ENCODE results near the gene PRR4.

PRR4 gene

DNA sequence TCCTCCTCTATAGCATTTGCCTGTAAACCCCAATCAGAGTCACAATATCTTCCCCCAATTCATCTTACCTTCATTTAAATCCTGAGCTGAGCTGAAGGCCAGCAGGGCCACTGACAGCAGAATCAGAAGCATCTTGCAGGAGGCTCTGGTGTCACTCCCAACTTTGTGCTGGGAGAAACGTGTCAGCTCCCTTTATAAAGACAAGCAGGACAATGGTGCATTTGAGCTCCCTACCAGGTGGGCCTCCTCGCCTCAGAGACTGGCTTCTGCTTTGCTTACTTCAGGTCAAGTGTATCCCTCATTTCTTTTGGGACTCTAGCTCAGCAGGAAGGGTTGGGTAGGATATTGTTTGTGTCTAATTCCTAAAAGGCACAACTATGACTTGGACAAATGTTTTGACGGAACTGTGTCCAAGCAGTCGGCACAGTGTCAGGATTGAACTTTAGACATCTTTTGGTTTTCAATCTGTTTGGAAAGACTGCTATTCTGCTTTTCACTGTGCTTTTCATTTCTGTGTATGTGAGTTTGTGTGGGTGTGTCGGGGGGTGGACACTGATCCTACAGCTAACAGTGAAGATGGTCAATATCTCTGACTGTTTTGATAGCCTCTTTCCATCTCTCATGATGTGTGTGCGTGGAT, 34.9 kb upstream of the PRR4 start, which contains the start of gene PRH1:
Gene PRH1 (minus strand): TSS at position 170 of the 640 bp plus-strand sequence. CDS start 38 bp downstream, at position 132.
- H3K9me3 ChIP-seq (ENCODE audit: insufficient read depth, low read length) = no peaks in the 10 kb centered on the region
- no peaks in the 10 kb centered on the region for H3K27me3 ChIP-seq (ENCODE audit: low read depth, low read length)
- H3K4me2 ChIP-seq (ENCODE audit: low read length) = no peak within 1 kb of the TSS
- H3K4me1 ChIP-seq (ENCODE audit: low read length) = no peaks in the 10 kb centered on the region
- no peak within 1 kb of the TSS for H2AFZ ChIP-seq (ENCODE audit: low read depth, low read length)
- no peak within 1 kb of the TSS for H3K27ac ChIP-seq (ENCODE audit: low read length)
- H3K4me3 ChIP-seq (ENCODE audit: low read length) = no peak within 1 kb of the TSS
- TF ChIP-seq, protein P1, sequence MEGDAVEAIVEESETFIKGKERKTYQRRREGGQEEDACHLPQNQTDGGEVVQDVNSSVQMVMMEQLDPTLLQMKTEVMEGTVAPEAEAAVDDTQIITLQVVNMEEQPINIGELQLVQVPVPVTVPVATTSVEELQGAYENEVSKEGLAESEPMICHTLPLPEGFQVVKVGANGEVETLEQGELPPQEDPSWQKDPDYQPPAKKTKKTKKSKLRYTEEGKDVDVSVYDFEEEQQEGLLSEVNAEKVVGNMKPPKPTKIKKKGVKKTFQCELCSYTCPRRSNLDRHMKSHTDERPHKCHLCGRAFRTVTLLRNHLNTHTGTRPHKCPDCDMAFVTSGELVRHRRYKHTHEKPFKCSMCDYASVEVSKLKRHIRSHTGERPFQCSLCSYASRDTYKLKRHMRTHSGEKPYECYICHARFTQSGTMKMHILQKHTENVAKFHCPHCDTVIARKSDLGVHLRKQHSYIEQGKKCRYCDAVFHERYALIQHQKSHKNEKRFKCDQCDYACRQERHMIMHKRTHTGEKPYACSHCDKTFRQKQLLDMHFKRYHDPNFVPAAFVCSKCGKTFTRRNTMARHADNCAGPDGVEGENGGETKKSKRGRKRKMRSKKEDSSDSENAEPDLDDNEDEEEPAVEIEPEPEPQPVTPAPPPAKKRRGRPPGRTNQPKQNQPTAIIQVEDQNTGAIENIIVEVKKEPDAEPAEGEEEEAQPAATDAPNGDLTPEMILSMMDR (IDR thresholded peaks at IDR 0.05; ENCODE audit: low read depth, low read length) = no peak
- TF ChIP-seq EZH2phosphoT487 (IDR thresholded peaks at IDR 0.05; ENCODE audit: low read depth) = no peak
- H3K79me2 ChIP-seq (ENCODE audit: low read length) = no peaks in the 10 kb centered on the region
- no peaks in the 10 kb centered on the region for H4K20me1 ChIP-seq (ENCODE audit: insufficient read depth, low read length)
- no peak within 1 kb of the TSS for H3K9ac ChIP-seq (ENCODE audit: low read length)
- no peaks in the 10 kb centered on the region for H3K36me3 ChIP-seq (replicated peaks; ENCODE audit: low read depth, low read length)

DNA sequence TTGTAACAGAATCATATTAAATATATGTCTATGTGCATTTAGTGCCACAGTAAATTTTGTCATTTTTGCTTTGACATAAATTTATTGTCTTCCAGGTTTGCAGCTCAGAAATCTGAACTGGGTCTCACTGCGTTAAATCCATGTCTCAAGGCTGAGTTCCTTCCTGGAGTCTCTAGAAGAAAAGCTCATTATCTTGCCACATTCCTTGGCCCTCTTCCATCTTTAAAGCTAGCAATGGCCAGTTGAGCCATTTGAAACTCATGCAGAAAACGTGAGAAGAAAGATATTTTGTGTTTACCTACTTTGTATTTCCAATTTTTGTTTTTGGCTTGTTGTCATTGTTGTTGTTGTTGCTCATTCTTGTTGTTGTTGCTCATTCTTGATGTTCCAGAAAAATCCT, 24.1 kb upstream of the PRR4 start:
- H3K9ac ChIP-seq (ENCODE audit: low read length) = no peak overlapping the region
- H3K4me1 ChIP-seq (ENCODE audit: low read length) = no peaks in the 10 kb centered on the region
- H3K79me2 ChIP-seq (ENCODE audit: low read length) = no peaks in the 10 kb centered on the region

DNA sequence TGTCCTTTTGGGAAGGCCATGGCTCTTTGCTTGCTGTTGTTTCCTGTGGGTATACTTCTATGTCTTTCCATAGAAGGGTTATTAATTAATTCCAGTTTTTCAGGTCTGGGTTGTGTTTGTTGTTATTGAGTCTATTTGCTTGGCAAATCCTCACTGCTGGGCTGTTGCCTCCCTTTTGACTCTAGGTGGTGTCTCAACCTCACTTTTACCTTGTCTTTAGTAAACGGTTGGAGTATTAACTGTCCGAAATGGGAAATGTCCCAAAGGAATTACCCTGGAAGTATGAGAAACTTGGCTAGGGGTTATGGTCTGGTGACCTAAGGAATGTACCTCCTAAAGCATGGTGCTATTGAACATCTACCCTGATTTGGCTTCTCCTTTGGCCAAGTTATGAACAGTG, 18.1 kb upstream of the PRR4 start:
- no peaks in the 10 kb centered on the region for H3K4me1 ChIP-seq (ENCODE audit: low read length)
- no peak overlapping the region for H3K9ac ChIP-seq (ENCODE audit: low read length)
- no peaks in the 10 kb centered on the region for H3K27me3 ChIP-seq (ENCODE audit: low read depth, low read length)
- H2AFZ ChIP-seq (ENCODE audit: low read depth, low read length) = no peak overlapping the region
- H3K4me2 ChIP-seq (ENCODE audit: low read length) = no peak overlapping the region
- no peaks in the 10 kb centered on the region for H3K79me2 ChIP-seq (ENCODE audit: low read length)
- H3K4me3 ChIP-seq (ENCODE audit: low read length) = no peak overlapping the region
- H3K9me3 ChIP-seq (ENCODE audit: insufficient read depth, low read length) = 0 out of 2 replicates have a peak, but pooled peaks cover 2% of the 10 kb centered on the region
- no peaks in the 10 kb centered on the region for H4K20me1 ChIP-seq (ENCODE audit: insufficient read depth, low read length)
- H3K36me3 ChIP-seq (replicated peaks; ENCODE audit: low read depth, low read length) = no peaks in the 10 kb centered on the region
- no peak overlapping the region for H3K27ac ChIP-seq (ENCODE audit: low read length)
- no peak for TF ChIP-seq EZH2phosphoT487 (IDR thresholded peaks at IDR 0.05; ENCODE audit: low read depth)
- TF ChIP-seq, protein P1 (IDR thresholded peaks at IDR 0.05; ENCODE audit: low read depth, low read length) = 0 out of 2 replicates have a peak, but pooled peaks have one; percentile 4

More for the DNA sequence above, 24.1 kb upstream of the PRR4 start:
- H3K36me3 ChIP-seq (replicated peaks; ENCODE audit: low read depth, low read length) = peaks cover 10% of the 10 kb centered on the region
- no peak overlapping the region for H3K4me2 ChIP-seq (ENCODE audit: low read length)
- no peaks in the 10 kb centered on the region for H4K20me1 ChIP-seq (ENCODE audit: insufficient read depth, low read length)
- no peaks in the 10 kb centered on the region for H3K9me3 ChIP-seq (ENCODE audit: insufficient read depth, low read length)
- H3K27ac ChIP-seq (ENCODE audit: low read length) = no peak overlapping the region
- H3K27me3 ChIP-seq (ENCODE audit: low read depth, low read length) = no peaks in the 10 kb centered on the region
- H2AFZ ChIP-seq (ENCODE audit: low read depth, low read length) = no peak overlapping the region
- H3K4me3 ChIP-seq (ENCODE audit: low read length) = no peak overlapping the region
- TF ChIP-seq, protein P1 (IDR thresholded peaks at IDR 0.05; ENCODE audit: low read depth, low read length) = no peak
- no peak for TF ChIP-seq EZH2phosphoT487 (IDR thresholded peaks at IDR 0.05; ENCODE audit: low read depth)

DNA sequence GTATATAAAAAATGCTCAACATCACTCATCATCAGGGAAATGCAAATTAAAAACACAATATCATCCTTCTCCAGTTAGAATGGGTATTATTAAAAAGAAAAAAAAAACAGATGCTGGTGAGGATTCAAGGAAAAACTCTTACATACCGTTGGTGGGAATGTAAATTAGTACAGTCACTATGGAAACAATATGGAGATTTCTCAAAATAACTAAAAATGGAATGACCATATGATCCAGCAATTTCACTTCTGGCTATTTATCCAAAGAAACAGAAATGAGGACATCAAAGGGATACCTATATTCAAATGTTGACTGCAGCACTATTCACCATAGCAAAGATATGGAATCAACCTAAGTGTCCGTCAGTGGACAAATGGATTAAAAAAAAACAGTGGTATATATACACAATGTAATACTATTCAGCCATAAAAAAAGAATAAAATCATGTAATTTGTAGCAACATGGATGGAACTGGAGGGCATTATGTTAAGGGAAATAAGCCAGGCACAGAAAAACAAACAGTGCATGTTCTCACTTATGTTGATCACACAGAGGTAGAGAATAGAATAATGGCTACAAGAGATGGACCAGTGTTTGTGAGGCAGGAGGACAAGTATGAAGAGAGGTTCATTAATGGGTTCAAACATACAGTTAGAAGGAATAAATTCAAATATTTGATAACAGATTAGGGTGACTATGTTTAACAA, 14.4 kb upstream of the PRR4 start:
- H3K9ac ChIP-seq (ENCODE audit: low read length) = no peak overlapping the region
- no peak overlapping the region for H3K4me2 ChIP-seq (ENCODE audit: low read length)
- no peaks in the 10 kb centered on the region for H3K27me3 ChIP-seq (ENCODE audit: low read depth, low read length)
- no peaks in the 10 kb centered on the region for H4K20me1 ChIP-seq (ENCODE audit: insufficient read depth, low read length)
- H3K4me1 ChIP-seq (ENCODE audit: low read length) = no peaks in the 10 kb centered on the region
- no peak overlapping the region for H2AFZ ChIP-seq (ENCODE audit: low read depth, low read length)
- peaks cover 5% of the 10 kb centered on the region for H3K36me3 ChIP-seq (replicated peaks; ENCODE audit: low read depth, low read length)
- H3K27ac ChIP-seq (ENCODE audit: low read length) = no peak overlapping the region
- H3K9me3 ChIP-seq (ENCODE audit: insufficient read depth, low read length) = 0 out of 2 replicates have a peak, but pooled peaks cover 2% of the 10 kb centered on the region
- no peaks in the 10 kb centered on the region for H3K79me2 ChIP-seq (ENCODE audit: low read length)
- no peak overlapping the region for H3K4me3 ChIP-seq (ENCODE audit: low read length)
- no peak for TF ChIP-seq EZH2phosphoT487 (IDR thresholded peaks at IDR 0.05; ENCODE audit: low read depth)
- TF ChIP-seq, protein P1 (IDR thresholded peaks at IDR 0.05; ENCODE audit: low read depth, low read length) = no peak
